HepG2 (cell line): ENCODE results near the gene ANAPC1. TPM values are rescaled to one million over a fixed set of nuclear protein-coding genes. Genes with fewer than 3 reads are reported as not detected.

Experiments
- CHD2 ChIP-seq: IDR thresholded peaks from 2 replicates; pipeline ENCODE4 v1.6.1; 2011; ENCODE audit warnings: low read depth, low read length, improper control_type of control experiment
- CHD4 ChIP-seq: fragments of 200-600 bp; sonication (generic); IDR thresholded peaks from 2 replicates; pipeline ENCODE4 v1.7.0; 2017; ENCODE audit warnings: mild to moderate bottlenecking, low read length, borderline replicate concordance
- HNRNPL ChIP-seq: fragments of 200-400 bp; formaldehyde crosslinking; IDR thresholded peaks from 2 replicates; pipeline ENCODE4 v1.6.1; 2017; ENCODE audit warnings: mild to moderate bottlenecking, low read depth, low read length
- TEAD3 ChIP-seq: optimal IDR thresholded peaks from 2 replicates; pipeline ENCODE3; 2016; ENCODE audit warnings: borderline replicate concordance
- ZFP1 ChIP-seq: IDR thresholded peaks from 2 replicates; pipeline ENCODE4 v1.6.1; 2016
- ZFP41 ChIP-seq: sonication (generic); formaldehyde crosslinking; IDR thresholded peaks from 2 replicates; pipeline ENCODE4 v1.4.0; 2020; ENCODE audit warnings: mild to moderate bottlenecking, missing genetic modification reagents, borderline replicate concordance
- ZMAT3 ChIP-seq: sonication (generic); formaldehyde crosslinking; conservative IDR thresholded peaks from 2 replicates; pipeline ENCODE4 v1.7.0; 2021; ENCODE audit warnings: missing genetic modification reagents
- ZNF33B ChIP-seq: sonication (generic); formaldehyde crosslinking; IDR thresholded peaks from 2 replicates; pipeline ENCODE4 v1.5.1; 2020; ENCODE audit warnings: mild to moderate bottlenecking, missing genetic modification reagents
- ZNF343 ChIP-seq: sonication (generic); formaldehyde crosslinking; IDR thresholded peaks from 2 replicates; pipeline ENCODE4 v1.4.0; 2020; ENCODE audit warnings: mild to moderate bottlenecking, missing genetic modification reagents
- ZNF383 ChIP-seq: sonication (generic); formaldehyde crosslinking; IDR thresholded peaks from 2 replicates; pipeline ENCODE4 v1.4.0; 2020; ENCODE audit warnings: missing genetic modification reagents, mild to moderate bottlenecking, borderline replicate concordance
- ZNF558 ChIP-seq: sonication (generic); formaldehyde crosslinking; IDR thresholded peaks from 2 replicates; pipeline ENCODE4 v1.9.0; 2022; ENCODE audit warnings: mild to moderate bottlenecking, missing genetic modification reagents, borderline replicate concordance
- polyA plus RNA-seq, 8 experiments: library from polyadenylated mRNA; depleted of rRNA in 3 of 8; stranded (reverse) in 7 of 8; unstranded in 1 of 8; fragments of >200 nt; fragmentation: Illumina TruSeq in 4 of 8; extraction: Trizol in 4 of 8; gene quantifications; 2 replicates each; pipeline versions ENCODE4 v1.2.1 to v1.2.3, GENCODE V29; 2011 to 2016; ENCODE audit warnings: low read depth in 4 of 8, missing spikeins in 1 of 8, mixed read lengths in 1 of 8; ENCODE audit not compliant: insufficient read depth in 1 of 8
- total RNA-seq, 5 experiments: library from RNA; depleted of rRNA; stranded (reverse); fragments of >200 nt; fragmentation: Illumina TruSeq; extraction: Trizol; gene quantifications; 2 replicates each; pipeline ENCODE4 v1.2.3, GENCODE V29; 2016; ENCODE audit warnings: low read depth in 1 of 5
- TF ChIP-seq, protein P1 (sequence below): fragments of 450-650 bp; IDR thresholded peaks from 2 replicates; pipeline ENCODE4 v1.6.1; 2017; ENCODE audit warnings: mild to moderate bottlenecking
- TF ChIP-seq, protein P2 (sequence below): IDR thresholded peaks from 2 replicates; pipeline ENCODE4 v1.6.1; 2016; ENCODE audit warnings: low read depth, control low read depth
- TF ChIP-seq, protein P3 (sequence below): sonication (generic); formaldehyde crosslinking; conservative IDR thresholded peaks from 2 replicates; pipeline ENCODE4 v1.4.0; 2020; ENCODE audit warnings: mild to moderate bottlenecking, missing genetic modification reagents, moderate library complexity
- TF ChIP-seq, protein P4 (sequence below): sonication (generic); formaldehyde crosslinking; IDR thresholded peaks from 2 replicates; pipeline ENCODE4 v1.4.0; 2020; ENCODE audit warnings: missing genetic modification reagents
- TF ChIP-seq, protein P5 (sequence below): sonication (generic); formaldehyde crosslinking; IDR thresholded peaks from 2 replicates; pipeline ENCODE4 v1.8.0; 2022; ENCODE audit warnings: mild to moderate bottlenecking, missing genetic modification reagents

The ANAPC1 gene
- total and polyA plus RNA-seq, 2 of the 13 experiments (the other 11 are each of a cell fraction or from before 2014, with no cell fraction given) = 50.0 to 89.7 TPM

DNA sequence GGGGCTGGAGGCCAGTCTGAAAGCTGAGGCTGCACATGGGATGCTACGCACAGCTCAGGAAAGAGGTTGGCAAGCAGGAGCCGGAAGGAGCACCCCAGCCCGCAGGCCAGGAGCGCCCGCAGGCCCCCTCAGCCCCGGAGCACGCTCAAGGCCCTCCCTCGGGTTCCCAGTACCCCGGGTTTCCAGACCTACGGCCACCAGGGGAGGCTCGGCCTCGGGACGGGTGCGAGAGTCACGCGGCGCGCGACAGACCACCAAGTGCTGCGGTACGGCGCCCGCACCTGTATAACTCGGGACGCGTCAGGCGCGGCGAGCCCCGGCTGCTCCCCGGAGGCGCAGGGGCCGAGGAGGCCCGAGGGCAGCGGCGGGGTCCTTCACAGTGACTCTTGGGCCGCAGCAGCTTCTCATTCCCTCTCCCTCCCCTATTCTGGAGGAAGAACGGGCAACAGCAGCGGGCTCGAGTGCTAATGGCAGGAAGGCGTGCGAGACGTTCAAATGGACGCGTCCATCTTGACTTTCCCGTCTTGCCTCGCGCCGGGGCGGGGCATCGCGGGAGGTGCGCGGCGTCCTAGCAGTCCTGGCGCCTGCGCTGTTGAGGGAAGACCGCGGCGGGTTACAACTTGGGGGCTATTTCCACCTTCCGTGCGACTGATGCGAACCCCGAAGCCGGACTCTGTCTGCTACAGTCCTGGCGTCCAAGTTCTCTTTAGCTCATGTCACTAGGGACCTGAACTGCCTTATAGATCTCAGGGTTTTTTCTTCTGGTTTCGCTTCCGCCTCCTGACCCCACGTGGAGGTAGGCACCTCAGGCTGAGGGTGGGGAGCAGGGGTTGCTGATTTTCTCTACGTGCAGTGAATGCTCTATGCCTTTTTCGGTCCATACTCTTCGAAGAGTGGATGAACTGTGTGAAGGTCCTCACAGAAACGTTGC lies at the start of gene ANAPC1 (continued):
- TF ChIP-seq ZMAT3 (CRISPR knock-in tag) = peak; percentile 97
- TF ChIP-seq CHD4 = no peak
- TF ChIP-seq, protein P1, sequence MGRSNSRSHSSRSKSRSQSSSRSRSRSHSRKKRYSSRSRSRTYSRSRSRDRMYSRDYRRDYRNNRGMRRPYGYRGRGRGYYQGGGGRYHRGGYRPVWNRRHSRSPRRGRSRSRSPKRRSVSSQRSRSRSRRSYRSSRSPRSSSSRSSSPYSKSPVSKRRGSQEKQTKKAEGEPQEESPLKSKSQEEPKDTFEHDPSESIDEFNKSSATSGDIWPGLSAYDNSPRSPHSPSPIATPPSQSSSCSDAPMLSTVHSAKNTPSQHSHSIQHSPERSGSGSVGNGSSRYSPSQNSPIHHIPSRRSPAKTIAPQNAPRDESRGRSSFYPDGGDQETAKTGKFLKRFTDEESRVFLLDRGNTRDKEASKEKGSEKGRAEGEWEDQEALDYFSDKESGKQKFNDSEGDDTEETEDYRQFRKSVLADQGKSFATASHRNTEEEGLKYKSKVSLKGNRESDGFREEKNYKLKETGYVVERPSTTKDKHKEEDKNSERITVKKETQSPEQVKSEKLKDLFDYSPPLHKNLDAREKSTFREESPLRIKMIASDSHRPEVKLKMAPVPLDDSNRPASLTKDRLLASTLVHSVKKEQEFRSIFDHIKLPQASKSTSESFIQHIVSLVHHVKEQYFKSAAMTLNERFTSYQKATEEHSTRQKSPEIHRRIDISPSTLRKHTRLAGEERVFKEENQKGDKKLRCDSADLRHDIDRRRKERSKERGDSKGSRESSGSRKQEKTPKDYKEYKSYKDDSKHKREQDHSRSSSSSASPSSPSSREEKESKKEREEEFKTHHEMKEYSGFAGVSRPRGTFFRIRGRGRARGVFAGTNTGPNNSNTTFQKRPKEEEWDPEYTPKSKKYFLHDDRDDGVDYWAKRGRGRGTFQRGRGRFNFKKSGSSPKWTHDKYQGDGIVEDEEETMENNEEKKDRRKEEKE = no peak
- peak; percentile 99 for TF ChIP-seq ZNF558
- TF ChIP-seq TEAD3 (CRISPR knock-in tag) = peak; percentile 39
- peak; percentile 53 for TF ChIP-seq ZNF33B (CRISPR knock-in tag)
- no peak for TF ChIP-seq HNRNPL
- TF ChIP-seq ZNF383 (CRISPR knock-in tag) = no peak; the same call in 1 of the 2 replicates
- TF ChIP-seq, protein P2, sequence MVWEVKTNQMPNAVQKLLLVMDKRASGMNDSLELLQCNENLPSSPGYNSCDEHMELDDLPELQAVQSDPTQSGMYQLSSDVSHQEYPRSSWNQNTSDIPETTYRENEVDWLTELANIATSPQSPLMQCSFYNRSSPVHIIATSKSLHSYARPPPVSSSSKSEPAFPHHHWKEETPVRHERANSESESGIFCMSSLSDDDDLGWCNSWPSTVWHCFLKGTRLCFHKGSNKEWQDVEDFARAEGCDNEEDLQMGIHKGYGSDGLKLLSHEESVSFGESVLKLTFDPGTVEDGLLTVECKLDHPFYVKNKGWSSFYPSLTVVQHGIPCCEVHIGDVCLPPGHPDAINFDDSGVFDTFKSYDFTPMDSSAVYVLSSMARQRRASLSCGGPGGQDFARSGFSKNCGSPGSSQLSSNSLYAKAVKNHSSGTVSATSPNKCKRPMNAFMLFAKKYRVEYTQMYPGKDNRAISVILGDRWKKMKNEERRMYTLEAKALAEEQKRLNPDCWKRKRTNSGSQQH (CRISPR knock-in tag) = peak; percentile 97
- TF ChIP-seq CHD2 = peak; percentile 87
- TF ChIP-seq, protein P3, sequence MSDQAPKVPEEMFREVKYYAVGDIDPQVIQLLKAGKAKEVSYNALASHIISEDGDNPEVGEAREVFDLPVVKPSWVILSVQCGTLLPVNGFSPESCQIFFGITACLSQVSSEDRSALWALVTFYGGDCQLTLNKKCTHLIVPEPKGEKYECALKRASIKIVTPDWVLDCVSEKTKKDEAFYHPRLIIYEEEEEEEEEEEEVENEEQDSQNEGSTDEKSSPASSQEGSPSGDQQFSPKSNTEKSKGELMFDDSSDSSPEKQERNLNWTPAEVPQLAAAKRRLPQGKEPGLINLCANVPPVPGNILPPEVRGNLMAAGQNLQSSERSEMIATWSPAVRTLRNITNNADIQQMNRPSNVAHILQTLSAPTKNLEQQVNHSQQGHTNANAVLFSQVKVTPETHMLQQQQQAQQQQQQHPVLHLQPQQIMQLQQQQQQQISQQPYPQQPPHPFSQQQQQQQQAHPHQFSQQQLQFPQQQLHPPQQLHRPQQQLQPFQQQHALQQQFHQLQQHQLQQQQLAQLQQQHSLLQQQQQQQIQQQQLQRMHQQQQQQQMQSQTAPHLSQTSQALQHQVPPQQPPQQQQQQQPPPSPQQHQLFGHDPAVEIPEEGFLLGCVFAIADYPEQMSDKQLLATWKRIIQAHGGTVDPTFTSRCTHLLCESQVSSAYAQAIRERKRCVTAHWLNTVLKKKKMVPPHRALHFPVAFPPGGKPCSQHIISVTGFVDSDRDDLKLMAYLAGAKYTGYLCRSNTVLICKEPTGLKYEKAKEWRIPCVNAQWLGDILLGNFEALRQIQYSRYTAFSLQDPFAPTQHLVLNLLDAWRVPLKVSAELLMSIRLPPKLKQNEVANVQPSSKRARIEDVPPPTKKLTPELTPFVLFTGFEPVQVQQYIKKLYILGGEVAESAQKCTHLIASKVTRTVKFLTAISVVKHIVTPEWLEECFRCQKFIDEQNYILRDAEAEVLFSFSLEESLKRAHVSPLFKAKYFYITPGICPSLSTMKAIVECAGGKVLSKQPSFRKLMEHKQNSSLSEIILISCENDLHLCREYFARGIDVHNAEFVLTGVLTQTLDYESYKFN (CRISPR knock-in tag) = no peak; the same call in none of the 2 replicates
- TF ChIP-seq, protein P4, sequence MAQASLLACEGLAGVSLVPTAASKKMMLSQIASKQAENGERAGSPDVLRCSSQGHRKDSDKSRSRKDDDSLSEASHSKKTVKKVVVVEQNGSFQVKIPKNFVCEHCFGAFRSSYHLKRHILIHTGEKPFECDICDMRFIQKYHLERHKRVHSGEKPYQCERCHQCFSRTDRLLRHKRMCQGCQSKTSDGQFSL (CRISPR knock-in tag) = 0 out of 2 replicates have a peak, but pooled peaks have one; percentile 17
- TF ChIP-seq, protein P5, sequence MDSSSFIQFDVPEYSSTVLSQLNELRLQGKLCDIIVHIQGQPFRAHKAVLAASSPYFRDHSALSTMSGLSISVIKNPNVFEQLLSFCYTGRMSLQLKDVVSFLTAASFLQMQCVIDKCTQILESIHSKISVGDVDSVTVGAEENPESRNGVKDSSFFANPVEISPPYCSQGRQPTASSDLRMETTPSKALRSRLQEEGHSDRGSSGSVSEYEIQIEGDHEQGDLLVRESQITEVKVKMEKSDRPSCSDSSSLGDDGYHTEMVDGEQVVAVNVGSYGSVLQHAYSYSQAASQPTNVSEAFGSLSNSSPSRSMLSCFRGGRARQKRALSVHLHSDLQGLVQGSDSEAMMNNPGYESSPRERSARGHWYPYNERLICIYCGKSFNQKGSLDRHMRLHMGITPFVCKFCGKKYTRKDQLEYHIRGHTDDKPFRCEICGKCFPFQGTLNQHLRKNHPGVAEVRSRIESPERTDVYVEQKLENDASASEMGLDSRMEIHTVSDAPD (CRISPR knock-in tag) = peak; percentile 84
- no peak for TF ChIP-seq ZFP1 (CRISPR knock-in tag)
- TF ChIP-seq ZFP41 = no peak
- TF ChIP-seq ZNF343 (CRISPR knock-in tag) = peak; percentile 93; the same call in 1 of the 2 replicates
